ENCODE data around the gene PAM16.

The PAM16 gene

DNA sequence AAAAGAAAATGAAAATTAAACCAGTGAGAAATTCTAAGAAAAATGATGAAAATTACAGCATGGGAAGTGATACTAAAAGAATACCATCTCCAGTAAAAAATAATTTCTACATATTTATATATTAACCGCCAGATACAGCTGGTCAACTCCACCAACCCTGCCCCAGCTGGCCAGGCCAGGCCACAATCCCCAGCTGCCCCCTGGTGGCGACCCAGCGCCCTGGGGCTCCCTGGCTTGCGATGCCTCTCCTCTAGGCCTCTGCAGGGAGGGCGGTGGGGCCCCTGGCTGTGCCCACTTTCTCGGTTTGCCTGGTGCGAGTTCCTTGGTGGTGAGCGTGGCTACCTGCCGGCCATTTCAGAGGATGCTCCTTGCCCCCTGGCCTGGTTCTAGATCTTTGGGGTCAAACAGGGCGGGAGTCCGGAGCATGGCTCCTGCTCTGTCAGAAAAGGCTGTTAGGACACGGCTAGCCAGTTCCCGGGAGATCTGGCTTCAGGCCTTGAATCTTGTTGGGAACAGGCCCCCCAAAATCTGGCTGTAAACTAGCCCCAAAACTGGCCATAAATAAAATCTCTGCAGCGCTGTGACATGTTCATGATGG lies 20.7 kb downstream of the PAM16 start:
- H3K36me3 ChIP-seq (ENCODE audit: low read depth) = peaks cover 47% of the 10 kb centered on the region
- DNase-seq (ENCODE audit: low spot score) = peak; percentile 70
- no peaks in the 10 kb centered on the region for H3K9me3 ChIP-seq (ENCODE audit: severe bottlenecking)
- H3K4me3 ChIP-seq (ENCODE audit: severe bottlenecking) = no peak overlapping the region
- TF ChIP-seq, protein P1, sequence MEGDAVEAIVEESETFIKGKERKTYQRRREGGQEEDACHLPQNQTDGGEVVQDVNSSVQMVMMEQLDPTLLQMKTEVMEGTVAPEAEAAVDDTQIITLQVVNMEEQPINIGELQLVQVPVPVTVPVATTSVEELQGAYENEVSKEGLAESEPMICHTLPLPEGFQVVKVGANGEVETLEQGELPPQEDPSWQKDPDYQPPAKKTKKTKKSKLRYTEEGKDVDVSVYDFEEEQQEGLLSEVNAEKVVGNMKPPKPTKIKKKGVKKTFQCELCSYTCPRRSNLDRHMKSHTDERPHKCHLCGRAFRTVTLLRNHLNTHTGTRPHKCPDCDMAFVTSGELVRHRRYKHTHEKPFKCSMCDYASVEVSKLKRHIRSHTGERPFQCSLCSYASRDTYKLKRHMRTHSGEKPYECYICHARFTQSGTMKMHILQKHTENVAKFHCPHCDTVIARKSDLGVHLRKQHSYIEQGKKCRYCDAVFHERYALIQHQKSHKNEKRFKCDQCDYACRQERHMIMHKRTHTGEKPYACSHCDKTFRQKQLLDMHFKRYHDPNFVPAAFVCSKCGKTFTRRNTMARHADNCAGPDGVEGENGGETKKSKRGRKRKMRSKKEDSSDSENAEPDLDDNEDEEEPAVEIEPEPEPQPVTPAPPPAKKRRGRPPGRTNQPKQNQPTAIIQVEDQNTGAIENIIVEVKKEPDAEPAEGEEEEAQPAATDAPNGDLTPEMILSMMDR (IDR thresholded peaks at IDR 0.05; ENCODE audit: poor library complexity, severe bottlenecking) = peak; percentile 87
- no peak overlapping the region for H3K27ac ChIP-seq (ENCODE audit: poor library complexity, severe bottlenecking)
- peaks cover 2% of the 10 kb centered on the region for H3K4me1 ChIP-seq (ENCODE audit: insufficient read depth, poor library complexity, severe bottlenecking)
- H3K27me3 ChIP-seq (ENCODE audit: insufficient read depth, poor library complexity, severe bottlenecking) = no peaks in the 10 kb centered on the region
- peak; percentile 78 for ATAC-seq (ENCODE audit: low read depth)

GRCh38 chr16:4328782-4329775 lies 22.0 kb downstream of the PAM16 start:
- DNase-seq (ENCODE audit: low spot score) (no peak), ATAC-seq (ENCODE audit: low read depth) (no peak)
- Histone ChIP-seq H3K4me1 (ENCODE audit: insufficient read depth, poor library complexity, severe bottlenecking) (peaks cover 7% of the 10 kb centered on the region), H3K9me3 (ENCODE audit: severe bottlenecking) (no peaks in the 10 kb centered on the region), H3K27ac (ENCODE audit: poor library complexity, severe bottlenecking) (peak overlapping the region; percentile 36), H3K4me3 (ENCODE audit: severe bottlenecking) (no peak overlapping the region), H3K27me3 (ENCODE audit: insufficient read depth, poor library complexity, severe bottlenecking) (no peaks in the 10 kb centered on the region), H3K36me3 (ENCODE audit: low read depth) (peaks cover 35% of the 10 kb centered on the region)
- TF ChIP-seq, protein P1 (IDR thresholded peaks at IDR 0.05; ENCODE audit: poor library complexity, severe bottlenecking) = no peak

GRCh38 chr16:4328046-4328781 lies 22.9 kb downstream of the PAM16 start:
- Histone ChIP-seq H3K4me1 (ENCODE audit: insufficient read depth, poor library complexity, severe bottlenecking) (peaks cover 15% of the 10 kb centered on the region), H3K27ac (ENCODE audit: poor library complexity, severe bottlenecking) (peak overlapping the region; percentile 36), H3K36me3 (ENCODE audit: low read depth) (peaks cover 27% of the 10 kb centered on the region), H3K9me3 (ENCODE audit: severe bottlenecking) (no peaks in the 10 kb centered on the region), H3K4me3 (ENCODE audit: severe bottlenecking) (no peak overlapping the region), H3K27me3 (ENCODE audit: insufficient read depth, poor library complexity, severe bottlenecking) (no peaks in the 10 kb centered on the region)
- peak; percentile 28; the same call in 2 of the 3 replicates for ATAC-seq (ENCODE audit: low read depth)
- peak; percentile 73 for DNase-seq (ENCODE audit: low spot score)
- TF ChIP-seq, protein P1 (IDR thresholded peaks at IDR 0.05; ENCODE audit: poor library complexity, severe bottlenecking) = peak; percentile 32

DNA sequence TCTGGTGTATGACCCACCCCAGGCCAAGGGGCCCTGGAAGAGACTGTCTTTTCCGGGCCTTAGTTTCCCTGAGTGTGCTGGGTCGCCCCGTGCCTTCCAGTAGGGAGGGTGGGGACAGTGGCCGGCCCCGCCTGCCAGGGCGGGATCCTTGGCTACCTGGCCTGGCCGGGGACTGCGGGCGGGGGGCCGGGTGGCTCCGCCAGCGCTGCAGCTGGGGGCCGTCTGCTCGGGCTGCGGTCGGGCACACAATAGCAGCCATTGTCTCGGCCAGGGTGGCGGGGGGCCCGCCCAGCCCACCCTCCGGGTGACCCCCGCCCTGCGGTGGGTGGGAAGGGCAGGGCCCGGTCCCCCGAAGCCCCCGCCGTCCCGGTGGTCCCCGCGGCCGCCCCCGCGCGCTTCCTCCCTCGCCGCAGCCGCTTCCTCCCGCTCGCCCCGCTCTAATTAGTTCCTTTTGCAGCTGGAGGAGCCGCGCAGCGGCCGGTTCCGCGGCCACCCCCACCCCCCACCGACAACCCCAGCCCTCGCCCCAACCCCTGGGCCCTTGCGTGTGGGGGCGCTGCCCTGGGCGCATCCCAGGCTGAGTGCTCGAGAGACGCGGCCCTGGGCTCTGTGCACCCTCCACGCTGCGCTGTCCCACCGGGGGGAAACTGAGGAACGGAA lies 23.6 kb downstream of the PAM16 start:
- H3K9me3 ChIP-seq (ENCODE audit: severe bottlenecking) = no peaks in the 10 kb centered on the region
- TF ChIP-seq, protein P1 (IDR thresholded peaks at IDR 0.05; ENCODE audit: poor library complexity, severe bottlenecking) = no peak
- no peak overlapping the region for H3K4me3 ChIP-seq (ENCODE audit: severe bottlenecking)
- H3K27me3 ChIP-seq (ENCODE audit: insufficient read depth, poor library complexity, severe bottlenecking) = no peaks in the 10 kb centered on the region
- ATAC-seq (ENCODE audit: low read depth) (no peak), DNase-seq (ENCODE audit: low spot score) (no peak)
- peaks cover 20% of the 10 kb centered on the region for H3K36me3 ChIP-seq (ENCODE audit: low read depth)
- peak overlapping the region; percentile 36 for H3K27ac ChIP-seq (ENCODE audit: poor library complexity, severe bottlenecking)
- peaks cover 20% of the 10 kb centered on the region for H3K4me1 ChIP-seq (ENCODE audit: insufficient read depth, poor library complexity, severe bottlenecking)

All from RWPE2 (cell line).